Effector memory CD8-positive, alpha-beta T cell (primary cell): ENCODE measurements around the gene CEBPZ.

Source experiments
- ATAC-seq: fragments of 150-1000 bp; cut with Tn5 transposase; replicated peaks from 2 replicates; pipeline ENCODE4 v1.10.0; 2021; ENCODE audit warnings: mild to moderate bottlenecking, moderate library complexity
- DNase-seq, 3 experiments: peaks; one replicate each; pipeline ENCODE4 v3.0.0; 2021
- H3K27ac Mint-ChIP-seq, 2 donors: one replicate each; pipeline ENCODE4 v1.8.0; 2022; ENCODE audit warnings: mild to moderate bottlenecking in 2 of 2, mixed read lengths in 2 of 2, moderate library complexity in 2 of 2
- H3K27me3 Mint-ChIP-seq, 2 donors: one replicate each; pipeline ENCODE4 v1.8.0; 2022; ENCODE audit warnings: mixed read lengths in 2 of 2
- H3K36me3 Mint-ChIP-seq: one replicate; pipeline ENCODE4 v1.8.0; 2022; ENCODE audit warnings: mild to moderate bottlenecking, moderate library complexity, mixed read lengths; ENCODE audit not compliant: insufficient read depth
- H3K4me1 Mint-ChIP-seq, 2 donors: one replicate each; pipeline ENCODE4 v1.8.0; 2022; ENCODE audit warnings: low read depth in 2 of 2, mixed read lengths in 2 of 2
- H3K4me3 Mint-ChIP-seq, 2 donors: one replicate each; pipeline ENCODE4 v1.8.0; 2022; ENCODE audit warnings: mild to moderate bottlenecking in 2 of 2, mixed read lengths in 2 of 2, moderate library complexity in 2 of 2
- H3K9me3 Mint-ChIP-seq, 2 donors: one replicate each; pipeline ENCODE4 v1.8.0; 2022; ENCODE audit warnings: mixed read lengths in 2 of 2

Gene CEBPZ

GRCh38 chr2:37154785-37155184 is 76.6 kb downstream of the CEBPZ start:
- peak overlapping the region; percentile 91 to 97 for H3K27ac Mint-ChIP-seq
- peaks cover 7% of the 10 kb centered on the region for H3K36me3 Mint-ChIP-seq
- no peak for ATAC-seq
- no peak for DNase-seq
- H3K9me3 Mint-ChIP-seq: peaks cover 0 to 4% of the 10 kb centered on the region in 2 donors
- no peaks in the 10 kb centered on the region for H3K27me3 Mint-ChIP-seq
- peak overlapping the region in 1 of 2 donors; percentile 94 for H3K4me3 Mint-ChIP-seq
- H3K4me1 Mint-ChIP-seq: peaks cover 30 to 56% of the 10 kb centered on the region in 2 donors

DNA sequence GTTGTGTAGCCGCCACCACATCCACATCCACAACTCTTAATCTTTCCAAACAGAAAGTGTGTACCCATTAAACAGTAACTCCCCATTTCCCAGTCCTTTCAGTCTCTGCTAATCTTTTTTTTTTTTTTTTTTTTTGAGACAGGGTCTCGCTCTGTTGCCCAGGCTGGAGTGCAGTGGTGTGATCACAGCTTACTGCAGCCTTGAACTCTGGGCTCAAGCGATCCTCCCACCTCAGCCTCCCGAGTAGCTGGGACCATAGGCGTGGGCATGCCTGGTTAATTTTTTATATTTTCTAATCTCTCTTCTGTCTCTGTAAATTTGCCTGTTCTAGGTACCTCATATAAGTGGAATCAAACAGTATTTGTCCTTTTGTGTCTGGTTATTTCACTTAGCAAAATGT is 78.2 kb downstream of the CEBPZ start:
- no peak for ATAC-seq

More for the DNA sequence above, 78.2 kb downstream of the CEBPZ start:
- H3K9me3 Mint-ChIP-seq: peaks cover 0 to 4% of the 10 kb centered on the region in 2 donors
- no peak for DNase-seq
- peaks cover 10% of the 10 kb centered on the region for H3K36me3 Mint-ChIP-seq
- H3K4me1 Mint-ChIP-seq: peaks cover 33 to 56% of the 10 kb centered on the region in 2 donors
- H3K27ac Mint-ChIP-seq: peak overlapping the region in 1 of 2 donors; percentile 29
- H3K4me3 Mint-ChIP-seq: peak overlapping the region in 1 of 2 donors; percentile 14
- no peaks in the 10 kb centered on the region for H3K27me3 Mint-ChIP-seq
